ENCODE data around the gene CEP170B. TPM values are rescaled to one million over a fixed set of nuclear protein-coding genes. Genes with fewer than 3 reads are reported as not detected.
"Not testable (repeated sequence)": the region's sequence is repeated elsewhere in the genome, so short reads cannot be mapped to it uniquely, and the experiment has no call there.

CEP170B gene
- total and polyA plus RNA-seq, 2 donors (not counting 1 experiment from before 2014, with no cell fraction given) = 4.0 to 13.9 TPM

DNA sequence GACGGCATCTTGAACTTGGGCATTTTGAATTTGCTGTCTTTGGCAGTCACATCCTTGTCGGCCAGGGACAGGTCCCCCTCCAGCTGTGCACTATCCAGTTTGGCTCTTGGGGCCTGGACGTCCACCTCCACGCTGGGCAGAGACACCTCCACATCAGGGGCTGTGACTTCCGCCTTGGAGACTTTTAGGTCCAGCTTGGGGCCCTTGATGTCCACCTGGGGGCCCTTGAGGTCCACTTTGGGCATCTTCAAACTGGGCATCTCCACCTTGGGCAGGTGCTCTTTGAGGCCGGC, 78.9 kb downstream of the CEP170B start:
- H2AFZ ChIP-seq (ENCODE audit: low read length); H3K27ac ChIP-seq (ENCODE audit: insufficient read depth, low read length); H3K36me3 ChIP-seq (ENCODE audit: control insufficient read depth, insufficient read depth, low read length); H3K27me3 ChIP-seq (ENCODE audit: control insufficient read depth, insufficient read depth, low read length); H3K9me3 ChIP-seq (ENCODE audit: control insufficient read depth, insufficient read depth, low read depth, low read length); H3K4me2 ChIP-seq (ENCODE audit: extremely low read depth, insufficient read depth, low read length); H3K4me1 ChIP-seq (ENCODE audit: control insufficient read depth, extremely low read depth, insufficient read depth, low read length); H3K9ac ChIP-seq (ENCODE audit: insufficient read depth, low read length); H3K4me3 ChIP-seq (replicated peaks in 1 of 4; ENCODE audit: control extremely low read depth in 1 of 4, insufficient read depth in 1 of 4, low read depth in 3 of 4, low read length in 4 of 4); DNase-seq (ENCODE audit: low read depth in 2 of 2); H3K79me2 ChIP-seq (ENCODE audit: control insufficient read depth, insufficient read depth, low read length); H4K20me1 ChIP-seq (ENCODE audit: control insufficient read depth, extremely low read depth, insufficient read depth, low read length): not testable (repeated sequence)

DNA sequence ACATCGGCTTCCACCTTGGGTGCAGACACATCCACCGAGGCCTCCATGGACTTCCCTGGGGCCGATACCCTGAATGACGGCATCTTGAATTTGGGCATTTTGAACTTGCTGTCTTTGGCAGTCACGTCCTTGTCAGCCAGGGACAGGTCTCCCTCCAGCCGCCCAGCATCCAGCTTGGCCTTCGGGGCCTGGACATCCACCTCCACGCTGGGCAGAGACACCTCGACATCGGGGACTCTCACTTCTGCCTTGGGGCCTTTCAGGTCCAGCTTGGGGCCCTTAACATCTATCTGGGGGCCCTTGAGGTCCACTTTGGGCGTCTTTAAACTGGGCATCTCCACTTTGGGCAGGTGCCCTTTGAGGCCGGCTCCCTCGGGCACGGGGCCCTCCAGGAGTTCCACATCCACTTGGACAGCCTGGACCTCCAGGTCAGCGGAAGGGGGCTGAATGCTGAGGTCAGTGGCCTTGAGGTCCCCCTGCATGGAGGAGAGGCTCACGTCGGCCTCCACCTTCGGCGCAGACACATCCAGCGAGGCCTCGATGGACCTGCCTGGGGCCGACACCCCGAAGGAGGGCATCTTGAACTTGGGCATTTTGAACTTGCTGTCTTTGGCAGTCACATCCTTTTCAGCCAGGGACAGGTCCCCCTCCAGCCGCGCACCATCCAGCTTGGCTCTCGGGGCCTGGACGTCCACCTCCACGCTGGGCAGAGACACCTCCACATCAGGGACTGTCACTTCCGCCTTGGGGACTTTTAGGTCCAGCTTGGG, 79.6 kb downstream of the CEP170B start:
- not testable (repeated sequence) for H3K36me3 ChIP-seq (ENCODE audit: control insufficient read depth, insufficient read depth, low read length); DNase-seq (ENCODE audit: low read depth in 2 of 2); H2AFZ ChIP-seq (ENCODE audit: low read length)

DNA sequence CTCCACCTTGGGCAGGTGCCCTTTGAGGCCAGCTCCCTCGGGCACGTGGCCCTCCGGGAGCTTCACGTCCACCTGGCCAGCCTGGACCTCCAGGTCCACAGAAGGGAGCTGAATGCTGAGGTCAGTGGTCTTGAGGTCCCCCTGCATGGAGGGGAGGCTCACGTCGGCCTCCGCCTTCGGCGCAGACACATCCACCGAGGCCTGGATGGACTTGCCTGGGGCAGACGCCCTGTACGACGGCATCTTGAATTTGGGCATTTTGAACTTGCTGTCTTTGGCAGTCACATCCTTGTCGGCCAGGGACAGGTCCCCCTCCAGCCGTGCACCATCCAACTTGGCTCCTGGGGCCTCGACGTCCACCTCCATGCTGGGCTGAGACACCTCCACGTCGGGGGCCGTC, 80.2 kb downstream of the CEP170B start:
- H3K27me3 ChIP-seq (ENCODE audit: control insufficient read depth, insufficient read depth, low read length); H3K9ac ChIP-seq (ENCODE audit: insufficient read depth, low read length): not testable (repeated sequence)

More for the DNA sequence above, 79.6 kb downstream of the CEP170B start:
- not testable (repeated sequence) for H3K27me3 ChIP-seq (ENCODE audit: control insufficient read depth, insufficient read depth, low read length); H3K79me2 ChIP-seq (ENCODE audit: control insufficient read depth, insufficient read depth, low read length); H3K4me1 ChIP-seq (ENCODE audit: control insufficient read depth, extremely low read depth, insufficient read depth, low read length); H3K9me3 ChIP-seq (ENCODE audit: control insufficient read depth, insufficient read depth, low read depth, low read length); H3K9ac ChIP-seq (ENCODE audit: insufficient read depth, low read length); H3K4me3 ChIP-seq (replicated peaks in 1 of 4; ENCODE audit: control extremely low read depth in 1 of 4, insufficient read depth in 1 of 4, low read depth in 3 of 4, low read length in 4 of 4); H4K20me1 ChIP-seq (ENCODE audit: control insufficient read depth, extremely low read depth, insufficient read depth, low read length); H3K4me2 ChIP-seq (ENCODE audit: extremely low read depth, insufficient read depth, low read length); H3K27ac ChIP-seq (ENCODE audit: insufficient read depth, low read length)

More for the DNA sequence above, 80.2 kb downstream of the CEP170B start:
- H2AFZ ChIP-seq (ENCODE audit: low read length); H3K36me3 ChIP-seq (ENCODE audit: control insufficient read depth, insufficient read depth, low read length); H3K4me2 ChIP-seq (ENCODE audit: extremely low read depth, insufficient read depth, low read length); H4K20me1 ChIP-seq (ENCODE audit: control insufficient read depth, extremely low read depth, insufficient read depth, low read length); H3K4me1 ChIP-seq (ENCODE audit: control insufficient read depth, extremely low read depth, insufficient read depth, low read length); DNase-seq (ENCODE audit: low read depth in 2 of 2); H3K9me3 ChIP-seq (ENCODE audit: control insufficient read depth, insufficient read depth, low read depth, low read length); H3K4me3 ChIP-seq (replicated peaks in 1 of 4; ENCODE audit: control extremely low read depth in 1 of 4, insufficient read depth in 1 of 4, low read depth in 3 of 4, low read length in 4 of 4); H3K27ac ChIP-seq (ENCODE audit: insufficient read depth, low read length); H3K79me2 ChIP-seq (ENCODE audit: control insufficient read depth, insufficient read depth, low read length): not testable (repeated sequence)

Other genes starting within 250 kb of the CEP170B start
- 23.9 and 50.9 TPM in 2 replicates for gene INF2, start 175.7 kb upstream of the CEP170B start, total RNA-seq
- 19.8 and 32.3 TPM in 2 replicates for gene INF2, start 175.7 kb upstream of the CEP170B start, polyA plus RNA-seq
- gene ADSS1, start 141.0 kb upstream of the CEP170B start, total RNA-seq = 2.3 and 3.5 TPM in 2 replicates
- gene ADSS1, start 141.0 kb upstream of the CEP170B start, polyA plus RNA-seq = 1.3 and 2.2 TPM in 2 replicates
- gene SIVA1, start 112.1 kb upstream of the CEP170B start, total RNA-seq = 60.6 and 65.1 TPM in 2 replicates
- 26.1 and 37.4 TPM in 2 replicates for gene SIVA1, start 112.1 kb upstream of the CEP170B start, polyA plus RNA-seq
- gene AKT1, start 69.5 kb upstream of the CEP170B start, total RNA-seq = 127 and 131 TPM in 2 replicates
- gene AKT1, start 69.5 kb upstream of the CEP170B start, polyA plus RNA-seq = 83.2 and 109 TPM in 2 replicates
- gene ZBTB42, start 64.2 kb upstream of the CEP170B start, total RNA-seq = 2.3 and 2.8 TPM in 2 replicates
- 0.99 and 1.1 TPM in 2 replicates for gene ZBTB42, start 64.2 kb upstream of the CEP170B start, polyA plus RNA-seq
- under 0.01 and 0.17 TPM in 2 replicates for gene PLD4, start 59.6 kb downstream of the CEP170B start, total RNA-seq
- 0.02 TPM in 1 of 2 replicates, not detected in the other for gene PLD4, start 59.6 kb downstream of the CEP170B start, polyA plus RNA-seq
- gene AHNAK2, start 113.1 kb downstream of the CEP170B start, total RNA-seq = 47.8 and 106 TPM in 2 replicates
- 6.6 and 30.5 TPM in 2 replicates for gene AHNAK2, start 113.1 kb downstream of the CEP170B start, polyA plus RNA-seq
- 8.0 and 11.7 TPM in 2 replicates for gene CLBA1, start 120.5 kb downstream of the CEP170B start, total RNA-seq
- 3.8 and 11.3 TPM in 2 replicates for gene CLBA1, start 120.5 kb downstream of the CEP170B start, polyA plus RNA-seq
- 7.9 and 8.0 TPM in 2 replicates for gene CDCA4, start 155.8 kb downstream of the CEP170B start, total RNA-seq
- 8.0 and 19.5 TPM in 2 replicates for gene CDCA4, start 155.8 kb downstream of the CEP170B start, polyA plus RNA-seq
- 0.17 and 0.26 TPM in 2 replicates for gene GPR132, start 200.2 kb downstream of the CEP170B start, total RNA-seq
- not detected in 2 replicates for gene GPR132, start 200.2 kb downstream of the CEP170B start, polyA plus RNA-seq

All from fibroblast of lung (primary cell).